GM23338 (cell line): ENCODE measurements around the gene ANKRD17. TPM values are rescaled to one million over a fixed set of nuclear protein-coding genes. Genes with fewer than 3 reads are reported as not detected.

ENCODE experiments used
- ATAC-seq: fragments of 200-7000 bp; cut with Tn5 transposase; 3 replicates; pipeline ENCODE4 v1.9.1; 2020
- DNase-seq: peaks from one replicate; pipeline ENCODE4 v3.0.0-alpha.2; 2015; ENCODE audit warnings: low spot score
- H2AFZ ChIP-seq: fragments of 200-600 bp; sonication (generic); 2 replicates; pipeline ENCODE4 v1.8.0; 2016; ENCODE audit warnings: antibody characterized with exemption, mild to moderate bottlenecking, moderate library complexity
- H3F3A ChIP-seq: fragments of 200-600 bp; sonication (generic); replicated peaks from 2 replicates; pipeline ENCODE4 v1.8.0; 2017; ENCODE audit warnings: antibody characterized with exemption, mixed run types, low read depth
- H3K27ac ChIP-seq: fragments of 200-600 bp; sonication (generic); 2 replicates; pipeline ENCODE4 v1.6.1; 2016; ENCODE audit warnings: low read depth
- H3K27me3 ChIP-seq: fragments of 200-600 bp; sonication (generic); 2 replicates; pipeline ENCODE4 v1.8.0; 2016; ENCODE audit warnings: mild to moderate bottlenecking, mixed run types, moderate library complexity; ENCODE audit not compliant: insufficient read depth
- H3K36me3 ChIP-seq: fragments of 200-600 bp; sonication (generic); 2 replicates; pipeline ENCODE4 v1.8.0; 2016; ENCODE audit warnings: mild to moderate bottlenecking; ENCODE audit not compliant: insufficient read depth
- H3K4me1 ChIP-seq: fragments of 200-600 bp; sonication (generic); 2 replicates; pipeline ENCODE4 v1.8.0; 2016; ENCODE audit warnings: mild to moderate bottlenecking, moderate library complexity; ENCODE audit not compliant: insufficient read depth
- H3K4me2 ChIP-seq: fragments of 200-600 bp; sonication (generic); 2 replicates; pipeline ENCODE4 v1.7.1; 2017; ENCODE audit warnings: mixed run types
- H3K4me3 ChIP-seq: fragments of 200-600 bp; sonication (generic); 2 replicates; pipeline ENCODE4 v1.6.1; 2016; ENCODE audit warnings: mixed run types
- H3K79me2 ChIP-seq: fragments of 200-600 bp; sonication (generic); replicated peaks from 2 replicates; pipeline ENCODE4 v1.8.0; 2017; ENCODE audit warnings: mild to moderate bottlenecking; ENCODE audit not compliant: insufficient read depth
- H3K9me2 ChIP-seq: fragments of 200-600 bp; sonication (generic); 2 replicates; pipeline ENCODE4 v1.8.0; 2017; ENCODE audit not compliant: insufficient read depth
- H4K20me1 ChIP-seq: fragments of 200-600 bp; sonication (generic); replicated peaks from 2 replicates; pipeline ENCODE4 v1.8.0; 2017; ENCODE audit warnings: mild to moderate bottlenecking; ENCODE audit not compliant: insufficient read depth
- H3K27ac Mint-ChIP-seq: 2 replicates; pipeline ENCODE4 v1.8.0; 2020; ENCODE audit warnings: inconsistent platforms, mild to moderate bottlenecking, moderate library complexity, mixed read lengths
- H3K27me3 Mint-ChIP-seq: 3 replicates; pipeline ENCODE4 v1.8.0; 2022; ENCODE audit warnings: low read depth, mild to moderate bottlenecking, moderate library complexity, mixed read lengths, inconsistent platforms; ENCODE audit not compliant: insufficient read depth, poor library complexity
- H3K36me3 Mint-ChIP-seq: 3 replicates; pipeline ENCODE4 v1.8.0; 2021; ENCODE audit warnings: low read depth, mild to moderate bottlenecking, inconsistent platforms, moderate library complexity, mixed read lengths
- H3K4me1 Mint-ChIP-seq: 3 replicates; pipeline ENCODE4 v1.8.0; 2020; ENCODE audit warnings: mild to moderate bottlenecking, inconsistent platforms, mixed read lengths
- H3K4me3 Mint-ChIP-seq: 3 replicates; pipeline ENCODE4 v1.8.0; 2021; ENCODE audit warnings: moderate library complexity, mild to moderate bottlenecking, inconsistent platforms, mixed read lengths
- H3K9me3 Mint-ChIP-seq: 3 replicates; pipeline ENCODE4 v1.8.0; 2020; ENCODE audit warnings: moderate library complexity, mild to moderate bottlenecking, inconsistent platforms, mixed read lengths
- CREB1 ChIP-seq: fragments of 250-450 bp; sonication (Bioruptor Pico); IDR thresholded peaks from 2 replicates; pipeline ENCODE4 v1.5.0; 2020; ENCODE audit warnings: low read depth, mild to moderate bottlenecking, moderate library complexity
- EZH2phosphoT487 ChIP-seq: fragments of 200-600 bp; sonication (generic); IDR thresholded peaks from one replicate; pipeline ENCODE4 v1.8.1; 2018; ENCODE audit warnings: antibody characterized with exemption; ENCODE audit not compliant: unreplicated experiment
- NANOG ChIP-seq: IDR thresholded peaks from 2 replicates; pipeline ENCODE4 v1.6.1; 2016; ENCODE audit warnings: antibody characterized with exemption, borderline replicate concordance
- ZNF462 ChIP-seq: fragments of 250-450 bp; sonication (Bioruptor Pico); IDR thresholded peaks from 2 replicates; pipeline ENCODE4 v1.5.0; 2020; ENCODE audit warnings: mild to moderate bottlenecking, moderate library complexity
- polyA plus RNA-seq: library from polyadenylated mRNA; unstranded; fragments of >200 nt; fragmentation: Nextera tagmentation; extraction: Ambion mirVana; gene quantifications from 2 replicates; pipeline ENCODE4 v1.2.1, GENCODE V29; 2016
- total RNA-seq: library from RNA; depleted of rRNA; stranded (reverse); fragments of >200 nt; shearing (Covaris generic); gene quantifications from 2 replicates; pipeline ENCODE4 v1.2.3, GENCODE V29; 2014

ANKRD17 gene
- total and polyA plus RNA-seq, 2 experiments from 2014 or later: 41.9 to 85.3 TPM

DNA sequence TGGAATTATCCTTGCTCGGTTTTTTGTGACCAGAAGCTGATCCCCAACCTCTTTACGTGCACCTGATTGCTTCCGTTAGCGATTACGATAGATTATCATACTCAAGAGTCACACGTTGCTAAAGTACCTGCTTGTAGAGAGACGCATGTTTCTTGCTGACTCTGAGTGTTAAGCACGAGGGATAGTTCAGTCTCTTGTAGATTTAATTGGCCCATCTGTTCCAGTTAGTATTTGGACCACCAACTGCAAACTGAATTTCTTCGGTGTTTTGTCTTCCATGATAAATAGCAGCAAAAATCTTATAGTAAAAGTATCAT is 188.6 kb downstream of the ANKRD17 start:
- peak; percentile 18 for ATAC-seq
- Histone ChIP-seq H2AFZ (no peak overlapping the region; the same call in 1 of the 2 replicates), H3K4me3 (peak overlapping the region; percentile 72), H4K20me1 (no peaks in the 10 kb centered on the region), H3K4me2 (peak overlapping the region; percentile 79), H3K9me2 (no peaks in the 10 kb centered on the region), H3K36me3 (peaks cover 6% of the 10 kb centered on the region; the same call in 1 of the 2 replicates), H3F3A (no peaks in the 10 kb centered on the region), H3K4me1 (no peaks in the 10 kb centered on the region), H3K27me3 (no peaks in the 10 kb centered on the region), H3K79me2 (peaks cover 6% of the 10 kb centered on the region; the same call in 1 of the 2 replicates), H3K27ac (peak overlapping the region; percentile 68)
- H3K9me3 Mint-ChIP-seq: no peaks in the 10 kb centered on the region; the same call in 2 of the 3 replicates
- peak; percentile 49 for DNase-seq
- peaks cover 11% of the 10 kb centered on the region for H3K36me3 Mint-ChIP-seq
- TF ChIP-seq CREB1 (CRISPR knock-in tag): no peak
- TF ChIP-seq NANOG: no peak
- TF ChIP-seq ZNF462 (CRISPR knock-in tag): no peak
- TF ChIP-seq EZH2phosphoT487: no peak
- H3K4me1 Mint-ChIP-seq: peaks cover 8% of the 10 kb centered on the region
- H3K4me3 Mint-ChIP-seq: peak overlapping the region; percentile 79
- H3K27me3 Mint-ChIP-seq: peaks cover 13% of the 10 kb centered on the region
- peak overlapping the region; percentile 99 for H3K27ac Mint-ChIP-seq

- ATAC-seq (peak; percentile 88), DNase-seq (peak; percentile 93)
- no peaks in the 10 kb centered on the region; the same call in 2 of the 3 replicates for H3K9me3 Mint-ChIP-seq
- Histone ChIP-seq H3K4me3 (peak within 1 kb of the TSS; percentile 72), H3K9me2 (no peaks in the 10 kb centered on the region), H3K27ac (peak within 1 kb of the TSS; percentile 93), H3F3A (no peaks in the 10 kb centered on the region), H4K20me1 (no peaks in the 10 kb centered on the region), H3K27me3 (no peaks in the 10 kb centered on the region), H3K4me2 (peak within 1 kb of the TSS; percentile 79), H3K4me1 (no peaks in the 10 kb centered on the region), H3K36me3 (peaks cover 3% of the 10 kb centered on the region; the same call in 1 of the 2 replicates), H3K79me2 (peaks cover 11% of the 10 kb centered on the region; the same call in 1 of the 2 replicates), H2AFZ (peak within 1 kb of the TSS; percentile 24; the same call in 1 of the 2 replicates)
- H3K4me1 Mint-ChIP-seq: peaks cover 8% of the 10 kb centered on the region
- H3K27ac Mint-ChIP-seq: peak within 1 kb of the TSS; percentile 99
- H3K27me3 Mint-ChIP-seq: peaks cover 13% of the 10 kb centered on the region
- H3K36me3 Mint-ChIP-seq: peaks cover 12% of the 10 kb centered on the region
- peak within 1 kb of the TSS; percentile 79 for H3K4me3 Mint-ChIP-seq
- TF ChIP-seq ZNF462 (CRISPR knock-in tag) (no peak), CREB1 (CRISPR knock-in tag) (peak; percentile 98)
Observed at GRCh38 chr4:73069338-73070073, 189.1 kb downstream of the ANKRD17 start, which contains the start of gene COX18. COX18 (minus strand) TSS chr4:73069716; CDS start chr4:73069649, 67 bp downstream.
